H9 (cell line): Measurements from ENCODE around the gene SOX12. TPM values are rescaled to one million over a fixed set of nuclear protein-coding genes. Genes with fewer than 3 reads are reported as not detected.

ENCODE experiments used
- DNase-seq: peaks from one replicate; pipeline ENCODE4 v3.0.0-alpha.2; 2017
- H2AFZ ChIP-seq: one replicate; pipeline ENCODE4 v1.6.1; 2013; ENCODE audit warnings: mild to moderate bottlenecking, low read length, control low read depth, moderate library complexity
- H2AK5ac ChIP-seq: 2 replicates; pipeline ENCODE4 v1.6.1; 2013; ENCODE audit warnings: low read length, control low read depth, mixed read lengths; ENCODE audit not compliant: insufficient read length
- H2BK120ac ChIP-seq: one replicate; pipeline ENCODE4 v1.6.1; 2013; ENCODE audit warnings: low read depth, mild to moderate bottlenecking, low read length, control low read depth, inconsistent platforms; ENCODE audit not compliant: poor library complexity, severe bottlenecking
- H2BK12ac ChIP-seq: 2 replicates; pipeline ENCODE4 v1.6.1; 2013; ENCODE audit warnings: low read length, control low read depth, mixed read lengths, low read depth; ENCODE audit not compliant: insufficient read length
- H2BK15ac ChIP-seq: 2 replicates; pipeline ENCODE4 v1.6.1; 2013; ENCODE audit warnings: low read depth, low read length, control low read depth
- H2BK20ac ChIP-seq: one replicate; pipeline ENCODE4 v1.6.1; 2013; ENCODE audit warnings: low read depth, mild to moderate bottlenecking, low read length, control low read depth, inconsistent platforms; ENCODE audit not compliant: poor library complexity, severe bottlenecking
- H2BK5ac ChIP-seq: 2 replicates; pipeline ENCODE4 v1.6.1; 2013; ENCODE audit warnings: low read length, control low read depth, mixed read lengths; ENCODE audit not compliant: insufficient read length
- H3K14ac ChIP-seq: 2 replicates; pipeline ENCODE4 v1.6.1; 2013; ENCODE audit warnings: low read length, control low read depth; ENCODE audit not compliant: insufficient read depth
- H3K18ac ChIP-seq: 2 replicates; pipeline ENCODE4 v1.6.1; 2013; ENCODE audit warnings: low read depth, mild to moderate bottlenecking, mixed read lengths, low read length, control low read depth; ENCODE audit not compliant: insufficient read length
- H3K23ac ChIP-seq: 2 replicates; pipeline ENCODE4 v1.6.1; 2013; ENCODE audit warnings: low read length, control low read depth, mixed read lengths, low read depth; ENCODE audit not compliant: insufficient read length
- H3K23me2 ChIP-seq: 2 replicates; pipeline ENCODE4 v1.6.1; 2013; ENCODE audit warnings: low read depth, mild to moderate bottlenecking, mixed read lengths, low read length, control low read depth; ENCODE audit not compliant: insufficient read length, poor library complexity, severe bottlenecking
- H3K27ac ChIP-seq: 2 replicates; pipeline ENCODE4 v1.5.1; 2013; ENCODE audit warnings: low read length, control low read depth, mixed read lengths, low read depth; ENCODE audit not compliant: insufficient read length
- H3K27me3 ChIP-seq: 2 replicates; pipeline ENCODE4 v1.6.1; 2013; ENCODE audit warnings: low read length, control low read depth, inconsistent platforms; ENCODE audit not compliant: insufficient read depth
- H3K4ac ChIP-seq: 2 replicates; pipeline ENCODE4 v1.6.1; 2013; ENCODE audit warnings: low read depth, mild to moderate bottlenecking, control low read depth, inconsistent platforms, low read length, moderate library complexity
- H3K4me1 ChIP-seq: 2 replicates; pipeline ENCODE4 v1.6.1; 2013; ENCODE audit warnings: low read length, control low read depth, inconsistent platforms; ENCODE audit not compliant: insufficient read depth
- H3K4me2 ChIP-seq: 2 replicates; pipeline ENCODE4 v1.6.1; 2013; ENCODE audit warnings: low read length, control low read depth, mixed read lengths; ENCODE audit not compliant: insufficient read length, insufficient read depth
- H3K56ac ChIP-seq: 2 replicates; pipeline ENCODE4 v1.6.1; 2013; ENCODE audit warnings: low read depth, mild to moderate bottlenecking, mixed read lengths, low read length, control low read depth; ENCODE audit not compliant: insufficient read length
- H3K79me1 ChIP-seq: 2 replicates; pipeline ENCODE4 v1.6.1; 2013; ENCODE audit warnings: low read depth, mild to moderate bottlenecking, moderate library complexity, low read length, control low read depth, inconsistent platforms; ENCODE audit not compliant: insufficient read depth, poor library complexity, severe bottlenecking
- H3K79me2 ChIP-seq: 2 replicates; pipeline ENCODE4 v1.6.1; 2013; ENCODE audit warnings: low read length, control low read depth, inconsistent platforms; ENCODE audit not compliant: insufficient read depth
- H3K9ac ChIP-seq: 2 replicates; pipeline ENCODE4 v1.6.1; 2013; ENCODE audit warnings: low read length, control low read depth, mixed read lengths; ENCODE audit not compliant: insufficient read length; ENCODE audit errors: extremely low read depth
- H3K9me3 ChIP-seq: one replicate; pipeline ENCODE4 v1.6.1; 2013; ENCODE audit warnings: low read depth, low read length, inconsistent platforms; ENCODE audit not compliant: control insufficient read depth
- H3T11ph ChIP-seq: one replicate; pipeline ENCODE4 v1.6.1; 2013; ENCODE audit warnings: mild to moderate bottlenecking, low read length, control low read depth, inconsistent platforms
- H4K20me1 ChIP-seq: one replicate; pipeline ENCODE4 v1.6.1; 2013; ENCODE audit not compliant: control insufficient read depth, insufficient read length, insufficient read depth
- H4K5ac ChIP-seq: 2 replicates; pipeline ENCODE4 v1.6.1; 2013; ENCODE audit warnings: low read depth, mild to moderate bottlenecking, mixed read lengths, low read length, control low read depth; ENCODE audit not compliant: insufficient read length
- H4K8ac ChIP-seq: replicated peaks from 2 replicates; pipeline ENCODE4 v1.6.1; 2013; ENCODE audit warnings: low read length, control low read depth, mixed read lengths, low read depth; ENCODE audit not compliant: insufficient read length
- H4K91ac ChIP-seq: 2 replicates; pipeline ENCODE4 v1.6.1; 2013; ENCODE audit warnings: low read depth, mild to moderate bottlenecking, moderate library complexity, mixed read lengths, low read length, control low read depth; ENCODE audit not compliant: insufficient read length
- H3K27ac Mint-ChIP-seq, 3 experiments: 2 replicates in 2 of 3; 3 replicates in 1 of 3; pipeline ENCODE4 v1.8.0; 2020 to 2021; ENCODE audit warnings: mixed read lengths in 3 of 3, mild to moderate bottlenecking in 1 of 3, moderate library complexity in 1 of 3
- H3K27me3 Mint-ChIP-seq: 2 replicates; pipeline ENCODE4 v1.8.0; 2021; ENCODE audit warnings: low read depth, mild to moderate bottlenecking, moderate library complexity, mixed read lengths
- H3K36me3 Mint-ChIP-seq, 3 experiments: 2 replicates in 2 of 3; 3 replicates in 1 of 3; pipeline ENCODE4 v1.8.0; 2020 to 2021; ENCODE audit warnings: low read depth in 3 of 3, mixed read lengths in 3 of 3; ENCODE audit not compliant: insufficient read depth in 1 of 3
- H3K4me1 Mint-ChIP-seq, 2 experiments: 2 replicates each; pipeline ENCODE4 v1.8.0; 2020; ENCODE audit warnings: mixed read lengths in 2 of 2
- H3K4me3 Mint-ChIP-seq, 2 experiments: 2 replicates in 1 of 2; 3 replicates in 1 of 2; pipeline ENCODE4 v1.8.0; 2020 to 2021; ENCODE audit warnings: mild to moderate bottlenecking in 2 of 2, mixed read lengths in 2 of 2, moderate library complexity in 1 of 2
- H3K9me3 Mint-ChIP-seq, 2 experiments: 2 replicates in 1 of 2; 3 replicates in 1 of 2; pipeline ENCODE4 v1.8.0; 2020; ENCODE audit warnings: mild to moderate bottlenecking in 2 of 2, mixed read lengths in 2 of 2, moderate library complexity in 1 of 2
- WGBS: extraction: QIAGEN DNeasy Blood & Tissue Kit; methylation state at CpG from one replicate; pipeline ENCODE4 v1.1.7; 2013; ENCODE audit warnings: missing lambda C conversion rate, low lambda C conversion rate, mixed read lengths; ENCODE audit not compliant: insufficient read length; ENCODE audit errors: extremely low coverage; 5-methylcytosine and 5-hydroxymethylcytosine counted together
- total RNA-seq: library from RNA; stranded (reverse); gene quantifications from 2 replicates; pipeline ENCODE4 v1.2.1, GENCODE V29; 2021
- TF ChIP-seq, protein P1 (sequence below): fragments of 200-600 bp; sonication (generic); conservative IDR thresholded peaks from 3 replicates; pipeline ENCODE4 v1.8.0; 2021; ENCODE audit warnings: antibody characterized with exemption, mild to moderate bottlenecking

Gene SOX12
- total RNA-seq, 1 experiment from 2014 or later, result 54.4 TPM

DNA sequence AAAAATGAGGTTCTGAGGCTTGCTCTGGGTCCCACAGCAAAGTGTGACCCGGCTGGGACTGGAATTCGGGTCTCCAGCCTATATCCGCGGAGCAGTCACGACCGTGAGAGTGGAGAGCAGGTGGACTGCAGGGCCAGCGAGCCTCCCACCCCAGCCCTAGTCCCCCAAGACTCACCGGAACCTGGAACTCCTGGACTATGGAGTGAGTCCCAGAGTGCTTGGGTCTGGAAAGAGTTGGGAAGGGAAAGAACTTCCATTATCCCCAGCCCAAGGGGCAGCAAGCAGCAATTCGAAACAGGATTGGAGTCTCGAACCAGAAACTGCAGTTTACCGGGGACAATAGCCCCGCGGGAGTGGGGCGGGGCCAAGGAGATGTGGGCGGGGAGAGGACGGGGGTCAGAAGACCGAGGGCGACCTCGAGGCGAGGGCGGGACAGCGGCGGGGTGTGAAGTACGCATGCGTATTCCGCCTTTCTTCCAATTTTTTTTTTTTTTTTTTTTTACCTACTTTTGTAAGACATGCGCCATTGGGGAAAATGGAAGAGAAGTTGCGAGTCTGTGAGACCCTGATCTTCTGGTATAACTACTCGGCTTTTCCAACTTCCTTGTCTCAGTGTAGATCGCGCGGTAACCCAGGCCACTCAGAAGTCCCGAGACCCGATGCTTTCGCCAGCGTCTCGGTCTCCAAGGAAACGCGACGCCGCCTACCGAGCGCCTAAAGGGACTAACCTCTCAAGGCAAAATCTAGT is 35.1 kb upstream of the SOX12 start, which contains the start of gene C20orf96:
C20orf96 (minus strand) TSS at position 667 of the 748 bp plus-strand sequence; CDS start at position 527, 140 bp downstream.
- H3K27ac Mint-ChIP-seq, result peak within 1 kb of the TSS; percentile 25 to 88 (median 66); a peak in 2 of 7 replicates
- H4K20me1 ChIP-seq, result no peaks in the 10 kb centered on the region
- peak; percentile 92 for DNase-seq

More for the DNA sequence above, 35.1 kb upstream of the SOX12 start, which contains the start of gene C20orf96:
- Histone ChIP-seq H3K9me3 (no peaks in the 10 kb centered on the region), H3K4ac (no peak within 1 kb of the TSS), H2AFZ (peak within 1 kb of the TSS; percentile 99), H3K23ac (no peak within 1 kb of the TSS), H3K4me1 (peaks cover 5% of the 10 kb centered on the region; the same call in 1 of the 2 replicates), H2BK15ac (no peak within 1 kb of the TSS), H2AK5ac (no peak within 1 kb of the TSS), H2BK12ac (no peak within 1 kb of the TSS), H2BK5ac (no peak within 1 kb of the TSS), H3K4me2 (peak within 1 kb of the TSS; percentile 75), H3K27me3 (no peaks in the 10 kb centered on the region; the same call in 1 of the 2 replicates), H4K91ac (no peak within 1 kb of the TSS), H4K5ac (no peak within 1 kb of the TSS), H3K18ac (peak within 1 kb of the TSS; percentile 83), H3T11ph (no peak within 1 kb of the TSS), H3K27ac (no peak within 1 kb of the TSS), H3K79me1 (no peaks in the 10 kb centered on the region), H3K23me2 (peaks cover 6% of the 10 kb centered on the region), H3K56ac (no peak within 1 kb of the TSS), H2BK20ac (no peak within 1 kb of the TSS), H3K14ac (peak within 1 kb of the TSS; percentile 91), H3K9ac (peak within 1 kb of the TSS; percentile 79), H2BK120ac (no peak within 1 kb of the TSS), H4K8ac (no peak within 1 kb of the TSS), H3K79me2 (no peaks in the 10 kb centered on the region; the same call in 1 of the 2 replicates)
- Mint-ChIP-seq H3K27me3 (peaks cover 20% of the 10 kb centered on the region), H3K4me3 (no peak within 1 kb of the TSS), H3K36me3 (peaks cover 2 to 21% (median 7%) of the 10 kb centered on the region in 3 experiments; a peak in 5 of 7 replicates), H3K4me1 (peaks cover 0 to 5% of the 10 kb centered on the region in 2 experiments; a peak in 2 of 4 replicates), H3K9me3 (no peaks in the 10 kb centered on the region; a peak in 1 of 5 replicates)
- WGBS, result no CpG with 5 or more reads among the region's 43 CpGs
- TF ChIP-seq, protein P1, sequence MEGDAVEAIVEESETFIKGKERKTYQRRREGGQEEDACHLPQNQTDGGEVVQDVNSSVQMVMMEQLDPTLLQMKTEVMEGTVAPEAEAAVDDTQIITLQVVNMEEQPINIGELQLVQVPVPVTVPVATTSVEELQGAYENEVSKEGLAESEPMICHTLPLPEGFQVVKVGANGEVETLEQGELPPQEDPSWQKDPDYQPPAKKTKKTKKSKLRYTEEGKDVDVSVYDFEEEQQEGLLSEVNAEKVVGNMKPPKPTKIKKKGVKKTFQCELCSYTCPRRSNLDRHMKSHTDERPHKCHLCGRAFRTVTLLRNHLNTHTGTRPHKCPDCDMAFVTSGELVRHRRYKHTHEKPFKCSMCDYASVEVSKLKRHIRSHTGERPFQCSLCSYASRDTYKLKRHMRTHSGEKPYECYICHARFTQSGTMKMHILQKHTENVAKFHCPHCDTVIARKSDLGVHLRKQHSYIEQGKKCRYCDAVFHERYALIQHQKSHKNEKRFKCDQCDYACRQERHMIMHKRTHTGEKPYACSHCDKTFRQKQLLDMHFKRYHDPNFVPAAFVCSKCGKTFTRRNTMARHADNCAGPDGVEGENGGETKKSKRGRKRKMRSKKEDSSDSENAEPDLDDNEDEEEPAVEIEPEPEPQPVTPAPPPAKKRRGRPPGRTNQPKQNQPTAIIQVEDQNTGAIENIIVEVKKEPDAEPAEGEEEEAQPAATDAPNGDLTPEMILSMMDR, result peak; percentile 53; the same call in 2 of the 3 replicates
